SIG-M5 treated with dmso at 0.1 percent for 504 hours (cell line): ENCODE results near the gene SLC35F3.

ENCODE experiments used
- DNase-seq: peaks from one replicate; lab custom pipeline; 2025; ENCODE audit not compliant: unreplicated experiment; lab: John Stamatoyannopoulos, UW

Gene SLC35F3

DNA sequence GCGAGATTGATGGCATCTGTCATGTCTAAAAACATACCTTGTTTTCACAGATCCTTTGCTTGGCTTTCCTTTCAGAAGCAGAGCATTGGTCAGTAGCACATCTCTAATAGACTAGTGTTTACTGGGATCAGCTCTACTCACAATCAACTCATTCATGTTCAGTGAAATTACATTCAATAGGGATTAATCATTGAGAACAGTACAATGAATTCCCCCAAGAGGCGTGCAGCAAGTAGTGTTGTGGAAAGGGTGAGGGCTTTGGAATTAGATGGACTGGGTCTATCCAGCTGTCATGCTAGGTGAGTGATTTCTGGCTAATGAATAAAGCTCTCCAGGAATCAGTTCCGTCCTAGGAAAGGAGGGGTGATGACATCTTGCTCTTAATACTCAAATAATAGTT, 313.6 kb downstream of the SLC35F3 start:
- DNase-seq, result no peak

- no peak for DNase-seq
Observed at GRCh38 chr1:234219711-234220110, 315.2 kb downstream of the SLC35F3 start.

- DNase-seq, result no peak
Observed at GRCh38 chr1:234221601-234222000, 317.1 kb downstream of the SLC35F3 start.

DNA sequence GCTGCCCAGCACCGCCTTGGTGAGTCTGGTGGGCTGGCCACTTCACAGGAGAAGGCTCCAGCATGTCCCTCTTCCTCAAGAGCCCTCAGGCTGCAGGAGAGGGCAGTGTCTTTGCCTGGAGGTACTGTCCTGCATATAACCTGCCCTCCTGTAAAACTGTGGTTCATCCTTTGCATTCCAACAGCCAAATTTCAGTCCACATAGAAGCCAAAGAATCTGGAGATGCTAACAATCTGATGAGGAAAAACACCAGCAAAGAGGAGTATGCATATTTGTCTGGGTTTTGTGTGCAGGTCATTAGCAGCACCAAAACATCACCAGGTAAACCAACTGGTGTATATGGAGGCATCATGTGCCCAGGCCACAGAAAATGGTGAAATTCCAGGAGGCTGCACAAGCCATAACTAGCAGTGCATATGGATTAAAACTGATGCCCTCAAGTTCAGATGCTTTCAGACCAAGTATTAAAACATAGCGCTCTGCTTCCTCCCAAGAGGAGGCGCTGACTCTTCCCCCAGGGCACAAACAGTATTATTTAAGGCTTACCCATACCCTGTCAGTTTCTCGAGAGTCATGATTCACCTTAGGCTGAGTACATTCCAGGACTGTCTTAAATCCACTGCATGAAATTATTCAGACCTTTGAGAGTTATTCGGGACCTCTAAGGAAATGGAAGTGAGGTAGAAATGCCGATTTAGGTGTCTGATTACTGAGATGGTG, 318.2 kb downstream of the SLC35F3 start:
- DNase-seq, result no peak

- no peak for DNase-seq
Observed at GRCh38 chr1:234226113-234226818, 321.8 kb downstream of the SLC35F3 start.

GRCh38 chr1:234226819-234227165, 322.3 kb downstream of the SLC35F3 start:
- no peak for DNase-seq

DNA sequence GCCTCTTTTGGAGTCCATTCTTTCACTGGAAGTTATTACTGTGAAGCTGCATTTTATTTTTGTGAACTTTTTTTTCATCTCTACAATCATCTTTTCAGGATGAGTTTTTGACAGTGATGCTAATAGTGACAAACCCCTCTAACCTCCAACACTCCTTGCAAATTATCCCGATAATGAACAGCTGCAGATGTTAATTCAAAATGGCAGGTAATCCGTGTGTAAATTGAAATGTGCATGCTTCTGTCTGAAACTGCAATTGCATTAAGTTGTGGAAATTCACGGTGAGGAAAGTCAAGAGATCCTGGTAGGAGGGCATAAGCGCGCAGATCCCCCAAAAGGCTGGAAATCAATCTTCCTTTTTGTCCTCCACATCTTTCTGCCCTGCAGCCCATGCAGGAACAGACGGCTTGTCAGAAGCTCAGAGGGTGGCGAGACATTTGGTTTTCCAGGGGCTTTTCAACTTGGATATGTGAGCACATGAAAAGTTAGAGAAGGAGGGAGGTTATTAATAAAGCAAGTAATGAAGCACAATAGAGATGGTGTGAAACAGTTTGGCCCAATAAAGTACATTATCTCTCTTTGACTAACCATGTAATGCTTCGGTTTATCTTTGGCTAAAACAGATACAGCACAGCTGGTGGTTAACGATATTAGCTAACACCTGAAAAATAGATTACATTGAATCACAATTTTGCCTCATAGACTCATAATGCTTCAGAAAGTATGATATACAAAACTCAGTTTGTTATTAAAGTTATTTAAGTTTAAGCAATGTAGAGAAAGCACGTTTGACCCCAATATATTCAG, 325.3 kb downstream of the SLC35F3 start:
- DNase-seq, result no peak

GRCh38 chr1:234230414-234230862, 326.0 kb downstream of the SLC35F3 start:
- DNase-seq, result no peak

DNA sequence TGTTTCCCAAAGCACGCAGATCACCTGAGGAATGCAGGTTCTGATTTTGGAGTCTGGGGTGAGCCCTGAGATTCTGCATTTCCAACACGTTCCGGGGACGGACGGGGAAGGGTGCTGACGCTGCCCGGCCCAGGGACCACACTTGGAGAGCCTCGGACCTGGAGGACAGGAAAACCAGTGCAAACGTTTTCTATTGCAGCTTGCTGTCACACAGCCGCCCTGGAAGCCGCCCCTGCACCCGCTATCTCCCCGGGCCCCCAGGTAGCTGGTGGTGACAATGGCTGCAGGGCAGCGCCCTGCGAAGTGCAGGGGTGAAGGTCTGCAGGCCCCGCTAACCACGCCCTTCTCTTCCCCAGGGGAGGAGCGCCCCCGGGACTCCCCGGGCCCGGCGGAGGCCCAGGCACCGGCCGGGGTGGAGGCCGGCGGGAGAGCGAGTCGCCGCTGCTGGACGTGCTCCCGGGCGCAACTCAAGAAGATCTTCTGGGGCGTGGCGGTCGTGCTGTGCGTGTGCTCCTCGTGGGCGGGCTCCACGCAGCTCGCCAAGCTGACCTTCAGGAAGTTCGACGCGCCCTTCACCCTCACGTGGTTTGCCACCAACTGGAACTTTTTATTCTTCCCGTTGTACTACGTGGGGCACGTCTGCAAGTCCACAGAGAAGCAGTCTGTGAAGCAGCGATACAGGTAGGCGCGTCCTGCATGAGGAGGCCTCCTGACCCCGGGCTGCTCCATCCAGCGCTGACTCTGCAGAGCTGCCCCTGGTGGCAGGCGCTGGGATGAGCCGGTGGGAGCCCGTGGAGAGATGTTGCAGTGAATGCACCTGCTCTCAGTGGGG, 326.8 kb downstream of the SLC35F3 start:
- no peak for DNase-seq

DNA sequence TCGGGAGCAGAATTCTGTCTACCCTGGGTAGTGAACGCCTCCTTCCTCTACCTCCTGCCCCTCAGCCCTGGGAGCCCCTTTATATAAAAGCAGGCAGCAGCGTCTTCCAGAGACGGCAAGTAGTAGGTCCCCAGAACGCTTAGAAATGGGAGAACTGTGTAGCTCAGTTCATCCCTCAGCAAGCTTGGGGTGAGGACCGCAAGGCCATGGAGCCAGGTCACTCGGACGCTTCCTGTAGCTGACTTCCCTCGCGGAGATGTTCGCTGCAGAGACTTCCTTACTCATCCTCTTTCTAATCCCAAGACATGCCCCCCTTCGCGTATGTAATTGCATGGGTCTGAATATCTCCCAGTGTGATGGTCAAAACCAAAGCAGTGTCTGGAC, 327.4 kb downstream of the SLC35F3 start:
- DNase-seq, result no peak

DNA sequence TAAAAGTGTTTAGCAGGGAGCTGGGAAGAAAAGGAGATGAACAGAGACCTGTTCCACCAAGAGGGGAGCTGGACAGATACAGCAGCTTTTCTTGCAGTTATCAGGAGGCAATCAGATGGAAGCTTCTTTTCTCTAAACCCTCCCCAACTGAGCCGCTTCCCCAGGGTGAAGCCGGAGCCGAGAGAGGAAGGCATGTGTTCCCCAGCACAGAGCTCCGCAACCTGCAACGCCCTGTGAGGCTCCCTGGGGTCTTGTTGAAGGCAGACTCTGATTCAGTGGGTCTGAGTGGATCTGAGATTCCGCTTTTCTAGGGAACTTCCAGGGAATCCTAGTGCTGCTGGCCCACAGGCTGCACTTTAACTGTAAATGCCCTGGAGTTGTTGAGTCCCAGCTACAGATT, 329.7 kb downstream of the SLC35F3 start:
- no peak for DNase-seq

GRCh38 chr1:234235434-234235881, 331.0 kb downstream of the SLC35F3 start:
- DNase-seq, result no peak

DNA sequence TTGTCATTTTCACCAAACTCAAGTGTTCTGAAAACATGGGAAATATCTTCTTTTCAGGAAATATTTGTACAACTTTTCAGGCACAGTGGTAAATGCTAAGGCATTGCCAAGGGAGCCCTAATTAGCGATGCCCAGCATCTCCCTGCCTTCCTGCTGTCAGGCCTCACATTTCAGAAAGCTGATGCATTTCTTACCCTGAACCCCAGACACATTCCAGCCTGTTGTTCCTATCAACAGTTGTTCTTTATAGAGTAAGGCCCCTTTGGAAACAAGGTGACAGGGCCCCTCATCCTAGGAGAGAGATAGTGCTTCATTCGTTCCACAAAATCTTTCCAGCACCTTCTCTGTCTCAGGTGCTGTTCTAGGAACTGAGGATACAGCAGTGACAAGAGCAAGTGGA, 332.9 kb downstream of the SLC35F3 start:
- DNase-seq, result no peak

DNA sequence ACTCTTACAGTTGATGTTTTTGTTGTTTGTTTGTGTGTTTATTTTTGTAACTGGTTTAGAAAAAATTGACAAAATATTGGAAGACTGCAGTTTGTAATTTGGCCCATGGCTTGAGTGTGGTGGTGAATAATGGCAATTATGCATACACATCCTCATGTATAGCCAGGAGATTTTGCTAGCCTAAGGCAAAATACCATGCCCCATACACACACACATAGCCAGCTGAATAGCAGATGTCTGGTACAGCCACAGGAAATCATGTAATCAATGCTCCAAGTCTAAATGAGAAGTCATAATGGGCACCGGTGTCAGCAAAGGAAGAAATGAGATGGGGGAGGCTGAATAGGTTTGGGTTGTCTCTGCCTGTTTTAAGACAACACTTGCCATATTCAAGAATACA, 333.6 kb downstream of the SLC35F3 start:
- no peak for DNase-seq

DNA sequence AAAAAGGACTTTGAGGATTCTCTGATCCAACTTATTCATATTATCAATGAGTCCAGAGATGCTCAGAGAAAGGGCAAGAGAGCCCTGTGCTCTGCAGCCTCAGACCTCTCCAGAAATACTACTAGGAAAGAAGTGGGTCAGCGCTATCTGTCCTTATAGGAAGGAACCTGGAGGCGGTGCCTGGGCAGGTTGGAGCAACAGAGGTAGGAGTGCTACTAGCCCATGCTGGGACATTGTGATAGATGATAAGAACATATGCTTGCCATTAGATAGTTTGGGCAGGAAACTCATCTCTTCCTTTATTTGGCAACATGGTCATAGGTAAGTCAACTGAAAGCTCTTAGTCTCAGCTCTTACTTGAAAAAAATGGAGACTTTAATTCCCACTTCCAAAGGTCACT, 335.0 kb downstream of the SLC35F3 start:
- no peak for DNase-seq

GRCh38 chr1:234239936-234240335, 335.5 kb downstream of the SLC35F3 start:
- DNase-seq, result no peak

DNA sequence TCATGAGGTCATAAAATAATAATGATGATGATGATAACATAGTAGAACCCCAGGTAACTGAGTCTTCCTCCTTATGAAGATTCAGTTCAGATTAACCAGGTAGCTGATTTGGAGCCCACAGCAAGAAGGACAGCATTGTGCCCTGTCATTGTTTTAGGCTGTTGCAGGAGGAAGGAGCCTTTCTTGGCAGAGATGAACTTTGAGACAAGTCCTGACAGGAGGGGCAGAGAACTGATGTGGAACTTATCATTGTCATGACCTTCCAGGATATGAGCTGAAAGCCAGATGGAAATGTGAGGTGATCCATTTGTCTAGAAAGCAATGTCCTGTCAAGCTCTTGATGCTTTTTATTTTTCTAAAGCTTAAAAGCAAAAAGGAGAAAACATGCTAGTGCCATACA, 336.2 kb downstream of the SLC35F3 start:
- no peak for DNase-seq

DNA sequence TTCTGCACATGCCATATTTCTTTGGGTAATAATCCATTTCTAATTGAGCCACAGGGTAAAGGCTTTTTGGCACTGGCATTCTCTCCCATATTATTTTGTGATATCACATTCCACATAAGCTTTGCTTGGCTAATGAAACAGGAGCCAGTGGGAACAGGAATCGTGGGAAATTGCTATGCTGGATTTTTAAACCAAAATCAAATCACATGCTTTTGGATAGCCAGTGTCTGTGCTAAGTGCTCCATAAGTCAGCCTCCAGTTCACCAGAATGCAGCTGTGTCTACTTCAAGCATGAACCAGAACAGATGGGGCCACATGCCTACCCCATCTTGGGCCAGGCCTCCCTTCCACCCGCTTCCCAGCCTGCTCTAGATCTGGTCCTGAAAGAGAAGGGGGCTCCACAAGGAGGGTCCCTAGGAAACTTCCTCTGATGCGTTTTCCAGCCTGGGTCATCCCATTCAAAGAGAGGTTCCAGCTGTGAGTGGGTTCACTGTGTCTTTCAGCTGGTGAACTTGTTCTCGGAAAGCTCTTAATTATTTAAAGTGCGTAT, 337.5 kb downstream of the SLC35F3 start:
- DNase-seq, result no peak

DNA sequence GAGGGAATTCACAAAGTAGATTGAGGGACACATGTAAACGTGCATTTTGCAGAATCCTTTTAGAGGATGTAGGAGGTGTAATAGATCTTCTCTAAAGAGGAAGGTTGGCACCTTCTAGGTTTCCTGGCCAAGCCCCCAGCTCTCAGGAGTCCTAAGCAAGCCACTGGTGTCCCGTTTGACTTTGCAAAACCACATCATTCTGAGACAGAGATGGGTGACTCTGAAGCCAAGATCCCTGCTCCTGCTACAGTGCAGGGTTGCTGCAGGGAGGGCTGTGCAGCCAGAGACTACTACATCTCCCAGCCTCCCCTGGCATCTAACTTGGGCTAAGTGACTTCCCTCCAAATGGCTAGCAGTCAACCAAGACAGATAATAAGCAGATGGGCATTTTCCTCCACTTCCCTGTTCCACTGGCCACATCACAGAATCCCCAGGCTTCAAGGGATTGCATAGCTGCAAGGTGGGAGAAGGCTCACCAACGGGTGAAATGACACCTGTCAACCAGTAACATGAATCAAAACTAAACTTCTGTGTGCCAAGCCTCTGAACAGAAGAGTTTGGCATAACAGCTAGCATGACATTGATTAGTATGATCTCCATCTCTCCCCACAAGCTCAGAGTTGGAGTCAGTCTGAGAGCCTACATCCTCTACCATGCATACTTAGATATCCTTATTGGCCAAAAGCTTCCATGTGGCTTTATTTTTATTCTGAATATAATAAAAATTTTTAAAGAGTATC, 339.2 kb downstream of the SLC35F3 start:
- DNase-seq, result no peak

DNA sequence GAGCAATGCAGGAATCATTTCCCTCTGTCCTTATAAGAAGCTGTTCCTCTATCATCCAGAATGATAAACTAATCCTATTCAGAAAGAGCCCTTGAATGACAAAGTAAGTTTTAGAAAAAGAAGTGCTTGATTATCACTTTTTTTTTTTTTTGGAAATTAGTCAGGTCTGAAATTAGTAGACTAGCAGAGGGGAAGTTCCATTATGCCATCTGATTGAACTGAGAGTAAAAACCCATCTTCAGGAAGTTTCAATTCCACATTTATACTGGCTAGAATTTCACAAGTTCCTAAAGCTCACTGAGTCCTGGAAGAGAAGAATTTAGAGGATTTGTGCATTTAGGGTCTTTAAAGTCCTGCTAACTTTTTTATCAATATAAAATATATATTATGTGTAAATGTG, 340.0 kb downstream of the SLC35F3 start:
- DNase-seq, result peak; percentile 77
